GM21423 (cell line): ENCODE data around the gene ZBTB2.
"Not testable (repeated sequence)": the region's sequence is repeated elsewhere in the genome, so short reads cannot be mapped to it uniquely, and the experiment has no call there.

Experiments used
- ATAC-seq: cut with Tn5 transposase; IDR thresholded peaks from one replicate; pipeline ENCODE4 v1.9.1; 2021; ENCODE audit warnings: mild to moderate bottlenecking, moderate library complexity; ENCODE audit not compliant: unreplicated experiment

Gene ZBTB2

GRCh38 chr6:151374036-151374683, 17.2 kb downstream of the ZBTB2 start:
- ATAC-seq, result no peak

GRCh38 chr6:151372164-151372563, 19.2 kb downstream of the ZBTB2 start:
- no peak for ATAC-seq

- no peak for ATAC-seq
Measured at GRCh38 chr6:151370509-151371078, 20.8 kb downstream of the ZBTB2 start.

GRCh38 chr6:151365233-151365632, 26.1 kb downstream of the ZBTB2 start:
- ATAC-seq, result no peak

GRCh38 chr6:151359486-151359885, 31.9 kb downstream of the ZBTB2 start:
- no peak for ATAC-seq

- ATAC-seq, result no peak
Measured at GRCh38 chr6:151358475-151358874, 32.9 kb downstream of the ZBTB2 start.

GRCh38 chr6:151357758-151358436, 33.5 kb downstream of the ZBTB2 start:
- no peak for ATAC-seq

GRCh38 chr6:151356983-151357382, 34.4 kb downstream of the ZBTB2 start:
- ATAC-seq, result not testable (repeated sequence)

GRCh38 chr6:151353795-151354194, 37.6 kb downstream of the ZBTB2 start:
- ATAC-seq, result no peak

GRCh38 chr6:151352410-151353396, 38.7 kb downstream of the ZBTB2 start:
- no peak for ATAC-seq

- ATAC-seq, result no peak
Measured at GRCh38 chr6:151351731-151352130, 39.6 kb downstream of the ZBTB2 start.

GRCh38 chr6:151351146-151351700, 40.1 kb downstream of the ZBTB2 start:
- no peak for ATAC-seq

GRCh38 chr6:151350442-151351145, 40.8 kb downstream of the ZBTB2 start:
- ATAC-seq, result no peak

- no peak for ATAC-seq
Measured at GRCh38 chr6:151349651-151350270, 41.6 kb downstream of the ZBTB2 start.

- not testable (repeated sequence) for ATAC-seq
Measured at GRCh38 chr6:151342750-151343149, 48.6 kb downstream of the ZBTB2 start.

GRCh38 chr6:151341476-151342195, 49.7 kb downstream of the ZBTB2 start:
- no peak for ATAC-seq

- no peak for ATAC-seq
Measured at GRCh38 chr6:151340219-151340978, 51.0 kb downstream of the ZBTB2 start.

- ATAC-seq, result no peak
Measured at GRCh38 chr6:151339369-151339768, 52.0 kb downstream of the ZBTB2 start.
